GM23248 (cell line): ENCODE data around the gene UMODL1.

Source experiments
- EZH2 ChIP-seq: fragments of 200-600 bp; sonication (generic); IDR thresholded peaks from 2 replicates; pipeline ENCODE4 v1.6.1; 2018; ENCODE audit warnings: antibody characterized with exemption, mild to moderate bottlenecking; ENCODE audit not compliant: insufficient read depth, poor library complexity, severe bottlenecking
- EZH2phosphoT487 ChIP-seq: fragments of 200-600 bp; sonication (generic); IDR thresholded peaks from 2 replicates; pipeline ENCODE4 v1.6.1; 2018; ENCODE audit warnings: antibody characterized with exemption, moderate library complexity, mild to moderate bottlenecking, low read depth; ENCODE audit not compliant: insufficient read depth

GRCh38 chr21:42047821-42048613 is 23.1 kb upstream of the UMODL1 start:
- TF ChIP-seq EZH2 = no peak
- no peak for TF ChIP-seq EZH2phosphoT487
